ENCODE data around the gene RPL36A.

The RPL36A gene

GRCh38 chrX:101385795-101386541 lies 4.8 kb upstream of the RPL36A start, which contains the start of gene BTK:
Gene BTK (minus strand): TSS chrX:101386191. CDS start chrX:101375284, 10,907 bp downstream.
- Histone ChIP-seq H3K36me3 (no peaks in the 10 kb centered on the region), H3K27ac (peak within 1 kb of the TSS; percentile 85), H3K4me1 (ENCODE audit: control insufficient read depth in 1 of 2, insufficient read depth in 1 of 2, low read depth in 1 of 2, low read length in 1 of 2) (peaks cover 32 to 39% of the 10 kb centered on the region in 2 experiments), H3K27me3 (no peaks in the 10 kb centered on the region), H3K4me3 (ENCODE audit: low read depth in 1 of 2, low read length in 1 of 2) (peak within 1 kb of the TSS; percentile 61 to 75), H3K9me3 (no peaks in the 10 kb centered on the region)
- no peak for TF ChIP-seq CTCF (IDR thresholded peaks at IDR 0.05)

DNA sequence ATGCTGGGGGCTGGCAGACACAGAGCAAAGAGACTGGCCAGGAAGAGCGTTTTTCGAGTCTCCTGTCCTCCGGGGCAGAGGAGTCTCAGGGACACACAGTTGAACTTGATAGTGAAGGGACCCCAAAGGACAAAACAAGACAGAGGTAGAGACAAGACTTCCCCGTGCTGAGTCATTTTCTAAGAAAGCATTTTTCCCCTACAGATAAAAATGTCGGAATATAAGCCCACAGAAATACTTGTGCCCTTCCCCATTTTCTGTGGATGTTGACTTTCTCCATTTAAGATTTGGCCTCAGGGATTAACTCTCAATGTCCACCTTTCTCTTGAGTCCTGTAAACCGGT lies 4.3 kb upstream of the RPL36A start:
- no peak for TF ChIP-seq CTCF (IDR thresholded peaks at IDR 0.05)
- Histone ChIP-seq H3K4me3 (ENCODE audit: low read depth in 1 of 2, low read length in 1 of 2) (peak overlapping the region; percentile 61 to 75), H3K9me3 (no peaks in the 10 kb centered on the region), H3K27me3 (no peaks in the 10 kb centered on the region), H3K27ac (peak overlapping the region; percentile 85), H3K36me3 (no peaks in the 10 kb centered on the region), H3K4me1 (ENCODE audit: control insufficient read depth in 1 of 2, insufficient read depth in 1 of 2, low read depth in 1 of 2, low read length in 1 of 2) (peaks cover 34 to 44% of the 10 kb centered on the region in 2 experiments)

GRCh38 chrX:101388604-101389003 lies 2.2 kb upstream of the RPL36A start:
- no peaks in the 10 kb centered on the region for H3K27me3 ChIP-seq
- no peak overlapping the region for H3K27ac ChIP-seq
- TF ChIP-seq CTCF (IDR thresholded peaks at IDR 0.05), result no peak
- no peaks in the 10 kb centered on the region for H3K9me3 ChIP-seq
- peaks cover 37 to 46% of the 10 kb centered on the region in 2 experiments for H3K4me1 ChIP-seq (ENCODE audit: control insufficient read depth in 1 of 2, insufficient read depth in 1 of 2, low read depth in 1 of 2, low read length in 1 of 2)
- H3K36me3 ChIP-seq, result no peaks in the 10 kb centered on the region
- H3K4me3 ChIP-seq (ENCODE audit: low read depth in 1 of 2, low read length in 1 of 2), result no peak overlapping the region

GRCh38 chrX:101391831-101392230 lies 1.0 kb downstream of the RPL36A start:
- Histone ChIP-seq H3K27ac (peak overlapping the region; percentile 85), H3K4me3 (ENCODE audit: low read depth in 1 of 2, low read length in 1 of 2) (peak overlapping the region; percentile 65 to 75), H3K27me3 (no peaks in the 10 kb centered on the region), H3K9me3 (no peaks in the 10 kb centered on the region), H3K4me1 (ENCODE audit: control insufficient read depth in 1 of 2, insufficient read depth in 1 of 2, low read depth in 1 of 2, low read length in 1 of 2) (peaks cover 12 to 18% of the 10 kb centered on the region in 2 experiments), H3K36me3 (no peaks in the 10 kb centered on the region)
- no peak for TF ChIP-seq CTCF (IDR thresholded peaks at IDR 0.05)

GRCh38 chrX:101393530-101394305 lies 2.9 kb downstream of the RPL36A start:
- Histone ChIP-seq H3K4me1 (ENCODE audit: control insufficient read depth in 1 of 2, insufficient read depth in 1 of 2, low read depth in 1 of 2, low read length in 1 of 2) (peaks cover 11 to 17% of the 10 kb centered on the region in 2 experiments), H3K9me3 (no peaks in the 10 kb centered on the region), H3K4me3 (ENCODE audit: low read depth in 1 of 2, low read length in 1 of 2) (no peak overlapping the region), H3K27me3 (no peaks in the 10 kb centered on the region), H3K36me3 (no peaks in the 10 kb centered on the region), H3K27ac (no peak overlapping the region)
- no peak for TF ChIP-seq CTCF (IDR thresholded peaks at IDR 0.05)

Measured in neutrophil (primary cell).